ENCODE data around the gene E4F1. TPM values are rescaled to one million over a fixed set of nuclear protein-coding genes. Genes with fewer than 3 reads are reported as not detected.

The E4F1 gene
- total and polyA plus RNA-seq, 2 of the 13 experiments (the other 11 are each of a cell fraction or from before 2014, with no cell fraction given) = 13.8 to 19.5 TPM

DNA sequence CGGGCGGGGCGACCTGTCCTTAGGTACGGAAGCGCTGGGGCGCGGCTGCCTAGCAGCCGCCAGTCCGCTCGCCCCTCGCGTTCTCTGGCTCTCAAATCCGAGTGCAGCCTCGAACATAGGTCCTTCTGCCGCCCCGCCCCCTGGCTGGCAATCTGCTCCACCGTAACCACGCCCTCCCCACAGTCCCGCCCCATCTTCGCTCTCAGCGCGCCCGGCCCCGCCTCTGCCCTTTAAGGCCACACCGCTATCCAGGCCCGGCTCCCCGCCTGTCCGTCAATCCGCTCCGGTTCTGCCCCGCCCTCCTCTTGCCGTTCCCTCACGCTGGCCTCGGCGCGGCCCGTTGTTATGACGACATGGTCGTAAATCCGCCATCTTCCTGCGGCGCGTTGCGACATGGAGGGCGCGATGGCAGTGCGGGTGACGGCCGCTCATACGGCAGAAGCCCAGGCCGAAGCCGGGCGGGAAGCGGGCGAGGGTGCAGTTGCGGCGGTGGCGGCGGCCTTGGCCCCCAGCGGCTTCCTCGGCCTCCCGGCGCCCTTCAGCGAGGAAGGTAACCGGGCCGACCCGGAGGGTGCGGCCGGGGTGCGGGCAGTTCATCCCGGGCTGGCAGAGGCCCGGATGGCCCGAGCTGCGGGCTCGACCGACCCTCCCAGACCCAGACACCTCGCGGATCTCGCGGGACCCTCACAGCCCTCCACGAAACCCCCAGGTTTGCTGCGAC is at the start of gene E4F1 (continued):
- no peak for TF ChIP-seq ZFP41 (CRISPR knock-in tag; IDR thresholded peaks at IDR 0.05; ENCODE audit: borderline replicate concordance)
- peak; percentile 98 for TF ChIP-seq MEIS1 (CRISPR knock-in tag; IDR thresholded peaks at IDR 0.05; ENCODE audit: borderline replicate concordance)
- peak; percentile 71; the same call in 1 of the 2 replicates for TF ChIP-seq ZNF232 (CRISPR knock-in tag; IDR thresholded peaks at IDR 0.05; ENCODE audit: borderline replicate concordance)
- no peak for TF ChIP-seq SIX4 (CRISPR knock-in tag; IDR thresholded peaks at IDR 0.05)
- TF ChIP-seq, protein P1, sequence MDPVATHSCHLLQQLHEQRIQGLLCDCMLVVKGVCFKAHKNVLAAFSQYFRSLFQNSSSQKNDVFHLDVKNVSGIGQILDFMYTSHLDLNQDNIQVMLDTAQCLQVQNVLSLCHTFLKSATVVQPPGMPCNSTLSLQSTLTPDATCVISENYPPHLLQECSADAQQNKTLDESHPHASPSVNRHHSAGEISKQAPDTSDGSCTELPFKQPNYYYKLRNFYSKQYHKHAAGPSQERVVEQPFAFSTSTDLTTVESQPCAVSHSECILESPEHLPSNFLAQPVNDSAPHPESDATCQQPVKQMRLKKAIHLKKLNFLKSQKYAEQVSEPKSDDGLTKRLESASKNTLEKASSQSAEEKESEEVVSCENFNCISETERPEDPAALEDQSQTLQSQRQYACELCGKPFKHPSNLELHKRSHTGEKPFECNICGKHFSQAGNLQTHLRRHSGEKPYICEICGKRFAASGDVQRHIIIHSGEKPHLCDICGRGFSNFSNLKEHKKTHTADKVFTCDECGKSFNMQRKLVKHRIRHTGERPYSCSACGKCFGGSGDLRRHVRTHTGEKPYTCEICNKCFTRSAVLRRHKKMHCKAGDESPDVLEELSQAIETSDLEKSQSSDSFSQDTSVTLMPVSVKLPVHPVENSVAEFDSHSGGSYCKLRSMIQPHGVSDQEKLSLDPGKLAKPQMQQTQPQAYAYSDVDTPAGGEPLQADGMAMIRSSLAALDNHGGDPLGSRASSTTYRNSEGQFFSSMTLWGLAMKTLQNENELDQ (CRISPR knock-in tag; IDR thresholded peaks at IDR 0.05; ENCODE audit: borderline replicate concordance) = peak; percentile 68; the same call in 1 of the 2 replicates
- TF ChIP-seq DR1 (CRISPR knock-in tag; IDR thresholded peaks at IDR 0.05) = peak; percentile 96
- TF ChIP-seq SRSF1 (optimal IDR thresholded peaks at IDR 0.05; ENCODE audit: low read depth, low read length) = no peak
- TF ChIP-seq, protein P2, sequence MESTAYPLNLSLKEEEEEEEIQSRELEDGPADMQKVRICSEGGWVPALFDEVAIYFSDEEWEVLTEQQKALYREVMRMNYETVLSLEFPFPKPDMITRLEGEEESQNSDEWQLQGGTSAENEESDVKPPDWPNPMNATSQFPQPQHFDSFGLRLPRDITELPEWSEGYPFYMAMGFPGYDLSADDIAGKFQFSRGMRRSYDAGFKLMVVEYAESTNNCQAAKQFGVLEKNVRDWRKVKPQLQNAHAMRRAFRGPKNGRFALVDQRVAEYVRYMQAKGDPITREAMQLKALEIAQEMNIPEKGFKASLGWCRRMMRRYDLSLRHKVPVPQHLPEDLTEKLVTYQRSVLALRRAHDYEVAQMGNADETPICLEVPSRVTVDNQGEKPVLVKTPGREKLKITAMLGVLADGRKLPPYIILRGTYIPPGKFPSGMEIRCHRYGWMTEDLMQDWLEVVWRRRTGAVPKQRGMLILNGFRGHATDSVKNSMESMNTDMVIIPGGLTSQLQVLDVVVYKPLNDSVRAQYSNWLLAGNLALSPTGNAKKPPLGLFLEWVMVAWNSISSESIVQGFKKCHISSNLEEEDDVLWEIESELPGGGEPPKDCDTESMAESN (CRISPR knock-in tag; conservative IDR thresholded peaks at IDR 0.05) = peak; percentile 96
- TF ChIP-seq REXO4 (CRISPR knock-in tag; IDR thresholded peaks at IDR 0.05; ENCODE audit: borderline replicate concordance) = no peak
- TF ChIP-seq CAMTA2 (CRISPR knock-in tag; IDR thresholded peaks at IDR 0.05; ENCODE audit: borderline replicate concordance) = no peak
- no peak for TF ChIP-seq ATRX (CRISPR knock-in tag; IDR thresholded peaks at IDR 0.05; ENCODE audit: borderline replicate concordance)
- TF ChIP-seq SMAD9 (CRISPR knock-in tag; IDR thresholded peaks at IDR 0.05) = no peak
- TF ChIP-seq MAF1 (CRISPR knock-in tag; IDR thresholded peaks at IDR 0.05; ENCODE audit: borderline replicate concordance) = 0 out of 2 replicates have a peak, but pooled peaks have one; percentile 47
- 0 out of 2 replicates have a peak, but pooled peaks have one; percentile 52 for TF ChIP-seq ZMYM2 (CRISPR knock-in tag; IDR thresholded peaks at IDR 0.05)
- TF ChIP-seq, protein P3, sequence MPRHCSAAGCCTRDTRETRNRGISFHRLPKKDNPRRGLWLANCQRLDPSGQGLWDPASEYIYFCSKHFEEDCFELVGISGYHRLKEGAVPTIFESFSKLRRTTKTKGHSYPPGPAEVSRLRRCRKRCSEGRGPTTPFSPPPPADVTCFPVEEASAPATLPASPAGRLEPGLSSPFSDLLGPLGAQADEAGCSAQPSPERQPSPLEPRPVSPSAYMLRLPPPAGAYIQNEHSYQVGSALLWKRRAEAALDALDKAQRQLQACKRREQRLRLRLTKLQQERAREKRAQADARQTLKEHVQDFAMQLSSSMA (CRISPR knock-in tag; IDR thresholded peaks at IDR 0.05) = no peak
- peak; percentile 95 for TF ChIP-seq SP5 (CRISPR knock-in tag; IDR thresholded peaks at IDR 0.05; ENCODE audit: borderline replicate concordance, low read depth)
- 0 out of 2 replicates have a peak, but pooled peaks have one; percentile 13 for TF ChIP-seq MZF1 (CRISPR knock-in tag; IDR thresholded peaks at IDR 0.05; ENCODE audit: borderline replicate concordance)
- TF ChIP-seq, protein P4, sequence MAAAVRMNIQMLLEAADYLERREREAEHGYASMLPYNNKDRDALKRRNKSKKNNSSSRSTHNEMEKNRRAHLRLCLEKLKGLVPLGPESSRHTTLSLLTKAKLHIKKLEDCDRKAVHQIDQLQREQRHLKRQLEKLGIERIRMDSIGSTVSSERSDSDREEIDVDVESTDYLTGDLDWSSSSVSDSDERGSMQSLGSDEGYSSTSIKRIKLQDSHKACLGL (CRISPR knock-in tag; IDR thresholded peaks at IDR 0.05) = peak; percentile 89
- TF ChIP-seq NFIC (IDR thresholded peaks at IDR 0.05; ENCODE audit: low read length) = no peak
- no peak for TF ChIP-seq MAFG (CRISPR knock-in tag; IDR thresholded peaks at IDR 0.05)
- no peak for TF ChIP-seq SOX6 (IDR thresholded peaks at IDR 0.05)
- TF ChIP-seq SOX6 (CRISPR knock-in tag; IDR thresholded peaks at IDR 0.05) = peak; percentile 71
- TF ChIP-seq NONO (IDR thresholded peaks at IDR 0.05) = no peak
- peak; percentile 98 for TF ChIP-seq NONO (CRISPR knock-in tag; conservative IDR thresholded peaks at IDR 0.05)
- no peak for TF ChIP-seq HMG20B (CRISPR knock-in tag; conservative IDR thresholded peaks at IDR 0.05)
- peak; percentile 90 for TF ChIP-seq KMT2A (CRISPR knock-in tag; IDR thresholded peaks at IDR 0.05)
